Neural progenitor cell (in vitro differentiated cells): Measurements from ENCODE around the gene NXT1. TPM values are rescaled to one million over a fixed set of nuclear protein-coding genes. Genes with fewer than 3 reads are reported as not detected.
A peak's percentile ranks its signal among the peaks of the same experiment; 100 is the strongest.

Experiments
- DNase-seq: peaks from one replicate; pipeline ENCODE4 v3.0.0-alpha.2; 2016; ENCODE audit warnings: low spot score
- H2AFZ ChIP-seq: fragments of 200-600 bp; sonication (generic); replicated peaks from 2 replicates; pipeline ENCODE4 v1.6.1; 2016; ENCODE audit warnings: antibody characterized with exemption
- H3F3A ChIP-seq: fragments of 200-600 bp; sonication (generic); 2 replicates; pipeline ENCODE4 v1.6.1; 2016; ENCODE audit warnings: antibody characterized with exemption, low read depth
- H3K27ac ChIP-seq: fragments of 200-600 bp; sonication (generic); 2 replicates; pipeline ENCODE4 v1.5.1; 2016; ENCODE audit warnings: mild to moderate bottlenecking
- H3K27me3 ChIP-seq: fragments of 200-600 bp; sonication (generic); 2 replicates; pipeline ENCODE4 v1.6.1; 2016; ENCODE audit warnings: mild to moderate bottlenecking, moderate library complexity
- H3K36me3 ChIP-seq: fragments of 200-600 bp; sonication (generic); 2 replicates; pipeline ENCODE4 v1.5.1; 2016
- H3K4me1 ChIP-seq: fragments of 200-600 bp; sonication (generic); 2 replicates; pipeline ENCODE4 v1.6.1; 2016; ENCODE audit warnings: mixed run types
- H3K4me2 ChIP-seq: fragments of 200-600 bp; sonication (generic); 2 replicates; pipeline ENCODE4 v1.6.1; 2016
- H3K4me3 ChIP-seq: fragments of 200-600 bp; sonication (generic); 2 replicates; pipeline ENCODE4 v1.5.1; 2016
- H3K79me2 ChIP-seq: fragments of 200-600 bp; sonication (generic); 2 replicates; pipeline ENCODE4 v1.6.1; 2016; ENCODE audit warnings: low read depth
- H3K9ac ChIP-seq: fragments of 200-600 bp; sonication (generic); 2 replicates; pipeline ENCODE4 v1.6.1; 2016
- H3K9me3 ChIP-seq: fragments of 200-600 bp; sonication (generic); 2 replicates; pipeline ENCODE4 v1.5.1; 2016; ENCODE audit warnings: low read depth
- H4K20me1 ChIP-seq: fragments of 200-600 bp; sonication (generic); 2 replicates; pipeline ENCODE4 v1.6.1; 2016; ENCODE audit warnings: low read depth
- H3K27ac Mint-ChIP-seq: 3 replicates; pipeline ENCODE4 v1.8.0; 2021; ENCODE audit warnings: mixed read lengths
- H3K27me3 Mint-ChIP-seq: 2 replicates; pipeline ENCODE4 v1.8.0; 2022; ENCODE audit warnings: low read depth, mild to moderate bottlenecking, inconsistent platforms, moderate library complexity, mixed read lengths; ENCODE audit not compliant: insufficient read depth
- H3K36me3 Mint-ChIP-seq: 3 replicates; pipeline ENCODE4 v1.8.0; 2021; ENCODE audit warnings: mixed read lengths
- H3K4me1 Mint-ChIP-seq: 3 replicates; pipeline ENCODE4 v1.8.0; 2021; ENCODE audit warnings: mixed read lengths
- H3K4me3 Mint-ChIP-seq: 3 replicates; pipeline ENCODE4 v1.8.0; 2021; ENCODE audit warnings: mild to moderate bottlenecking, moderate library complexity, mixed read lengths
- H3K9me3 Mint-ChIP-seq: 3 replicates; pipeline ENCODE4 v1.8.0; 2020; ENCODE audit warnings: mixed read lengths
- CTCF ChIP-seq: fragments of 200-600 bp; sonication (generic); IDR thresholded peaks from 2 replicates; pipeline ENCODE4 v1.5.1; 2017; ENCODE audit warnings: antibody characterized with exemption, mild to moderate bottlenecking
- EZH2 ChIP-seq: fragments of 200-600 bp; sonication (generic); IDR thresholded peaks from 2 replicates; pipeline ENCODE4 v1.6.1; 2017; ENCODE audit warnings: antibody characterized with exemption, mild to moderate bottlenecking, moderate library complexity
- EZH2phosphoT487 ChIP-seq: fragments of 200-600 bp; sonication (generic); IDR thresholded peaks from 2 replicates; pipeline ENCODE4 v1.6.1; 2017; ENCODE audit warnings: antibody characterized with exemption
- total RNA-seq: library from RNA; depleted of rRNA; stranded (reverse); fragments of >200 nt; gene quantifications from 2 replicates; pipeline ENCODE4 v1.2.3, GENCODE V29; 2015; ENCODE audit warnings: low replicate concordance

NXT1 gene
- total RNA-seq, 1 donor from 2014 or later, result 14.6 TPM

- H3K9me3 Mint-ChIP-seq, result no peaks in the 10 kb centered on the region
- Histone ChIP-seq H3K4me3 (no peak overlapping the region), H2AFZ (no peak overlapping the region), H3K9me3 (no peaks in the 10 kb centered on the region), H3K27me3 (no peaks in the 10 kb centered on the region), H3K36me3 (no peaks in the 10 kb centered on the region), H3K9ac (no peak overlapping the region), H3K4me2 (no peak overlapping the region), H3K79me2 (no peaks in the 10 kb centered on the region), H4K20me1 (no peaks in the 10 kb centered on the region), H3K4me1 (no peaks in the 10 kb centered on the region), H3F3A (no peaks in the 10 kb centered on the region), H3K27ac (no peak overlapping the region)
- TF ChIP-seq EZH2 (no peak), EZH2phosphoT487 (no peak), CTCF (no peak)
- DNase-seq, result no peak
- H3K4me3 Mint-ChIP-seq, result no peak overlapping the region
- H3K36me3 Mint-ChIP-seq, result no peaks in the 10 kb centered on the region
- H3K27me3 Mint-ChIP-seq, result peaks cover 2% of the 10 kb centered on the region
- peaks cover 2% of the 10 kb centered on the region for H3K4me1 Mint-ChIP-seq
- no peak overlapping the region for H3K27ac Mint-ChIP-seq
These were observed 13.3 kb upstream of the NXT1 start for GRCh38 chr20:23337312-23337711.

- Histone ChIP-seq H3K27me3 (no peaks in the 10 kb centered on the region), H2AFZ (no peak overlapping the region), H3K27ac (no peak overlapping the region), H3K4me2 (no peak overlapping the region), H4K20me1 (no peaks in the 10 kb centered on the region), H3K36me3 (no peaks in the 10 kb centered on the region), H3F3A (no peaks in the 10 kb centered on the region), H3K4me3 (no peak overlapping the region), H3K79me2 (no peaks in the 10 kb centered on the region), H3K9ac (no peak overlapping the region), H3K4me1 (no peaks in the 10 kb centered on the region), H3K9me3 (no peaks in the 10 kb centered on the region)
- Mint-ChIP-seq H3K27ac (no peak overlapping the region), H3K36me3 (no peaks in the 10 kb centered on the region), H3K4me1 (peaks cover 2% of the 10 kb centered on the region), H3K4me3 (no peak overlapping the region), H3K27me3 (peaks cover 2% of the 10 kb centered on the region), H3K9me3 (no peaks in the 10 kb centered on the region)
- DNase-seq, result no peak
- no peak for TF ChIP-seq EZH2phosphoT487
- TF ChIP-seq EZH2, result no peak
- no peak for TF ChIP-seq CTCF
These were observed 10.6 kb upstream of the NXT1 start for GRCh38 chr20:23339986-23340385.

GRCh38 chr20:23340524-23340923, 10.1 kb upstream of the NXT1 start:
- peak; percentile 85 for DNase-seq
- no peaks in the 10 kb centered on the region for H3K9me3 Mint-ChIP-seq
- Histone ChIP-seq H3F3A (no peaks in the 10 kb centered on the region), H3K4me1 (no peaks in the 10 kb centered on the region), H3K36me3 (no peaks in the 10 kb centered on the region), H3K4me3 (no peak overlapping the region), H3K4me2 (no peak overlapping the region), H4K20me1 (no peaks in the 10 kb centered on the region), H3K79me2 (no peaks in the 10 kb centered on the region), H3K9me3 (no peaks in the 10 kb centered on the region), H3K27ac (no peak overlapping the region), H3K9ac (no peak overlapping the region), H2AFZ (no peak overlapping the region), H3K27me3 (no peaks in the 10 kb centered on the region)
- peaks cover 2% of the 10 kb centered on the region for H3K27me3 Mint-ChIP-seq
- no peak for TF ChIP-seq EZH2
- TF ChIP-seq CTCF, result peak; percentile 79
- no peak for TF ChIP-seq EZH2phosphoT487
- peaks cover 2% of the 10 kb centered on the region for H3K4me1 Mint-ChIP-seq
- peak overlapping the region; percentile 93 for H3K27ac Mint-ChIP-seq
- H3K4me3 Mint-ChIP-seq, result peak overlapping the region; percentile 36
- H3K36me3 Mint-ChIP-seq, result no peaks in the 10 kb centered on the region
